ENCODE data around the gene DAO.
A peak's percentile ranks its signal among the peaks of the same experiment; 100 is the strongest.

Gene DAO

DNA sequence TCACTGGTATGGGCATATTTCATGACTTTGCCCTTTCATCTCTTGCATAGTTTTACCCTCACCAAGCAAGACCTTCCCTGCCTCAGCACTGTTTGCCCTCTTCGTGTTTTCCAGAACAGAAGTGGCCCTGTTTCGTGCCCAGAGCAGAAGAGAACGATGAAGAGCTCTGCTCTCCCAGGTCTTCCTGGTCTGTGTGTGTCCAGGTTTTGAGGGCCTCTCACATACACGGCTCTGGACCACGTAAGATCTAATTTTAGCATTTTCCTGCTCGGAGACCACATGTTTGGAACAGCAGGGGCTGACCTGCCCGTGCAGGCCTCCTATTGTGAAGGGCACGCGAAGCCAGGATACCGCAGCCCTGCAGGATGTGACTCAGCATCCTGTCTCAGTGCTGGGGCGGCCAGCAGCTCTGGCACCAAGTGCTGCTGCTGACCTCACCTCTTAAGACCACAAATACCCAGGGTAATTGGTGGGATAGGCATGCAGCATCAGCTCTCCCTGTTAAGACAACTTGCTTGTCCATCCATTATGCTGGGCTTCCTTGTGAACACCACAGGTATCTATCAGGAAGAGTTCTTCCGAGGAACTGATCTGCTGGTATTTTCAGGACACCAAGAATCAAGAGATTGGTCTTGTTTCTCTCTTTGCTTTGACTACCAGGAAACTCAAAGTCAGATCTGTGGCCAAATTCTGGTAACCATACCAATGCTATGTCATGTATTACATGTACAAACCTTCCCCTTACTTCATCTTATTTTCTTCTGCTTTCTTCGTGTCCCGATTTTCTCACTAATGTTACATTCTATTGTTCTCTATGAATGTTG is 41.5 kb upstream of the DAO start (continued):
- TF ChIP-seq, protein P1, sequence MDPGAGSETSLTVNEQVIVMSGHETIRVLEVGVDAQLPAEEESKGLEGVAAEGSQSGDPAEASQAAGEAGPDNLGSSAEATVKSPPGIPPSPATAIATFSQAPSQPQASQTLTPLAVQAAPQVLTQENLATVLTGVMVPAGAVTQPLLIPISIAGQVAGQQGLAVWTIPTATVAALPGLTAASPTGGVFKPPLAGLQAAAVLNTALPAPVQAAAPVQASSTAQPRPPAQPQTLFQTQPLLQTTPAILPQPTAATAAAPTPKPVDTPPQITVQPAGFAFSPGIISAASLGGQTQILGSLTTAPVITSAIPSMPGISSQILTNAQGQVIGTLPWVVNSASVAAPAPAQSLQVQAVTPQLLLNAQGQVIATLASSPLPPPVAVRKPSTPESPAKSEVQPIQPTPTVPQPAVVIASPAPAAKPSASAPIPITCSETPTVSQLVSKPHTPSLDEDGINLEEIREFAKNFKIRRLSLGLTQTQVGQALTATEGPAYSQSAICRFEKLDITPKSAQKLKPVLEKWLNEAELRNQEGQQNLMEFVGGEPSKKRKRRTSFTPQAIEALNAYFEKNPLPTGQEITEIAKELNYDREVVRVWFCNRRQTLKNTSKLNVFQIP (CRISPR knock-in tag; IDR thresholded peaks at IDR 0.05; ENCODE audit: borderline replicate concordance, low read depth) = 0 out of 2 replicates have a peak, but pooled peaks have one; percentile 22

DNA sequence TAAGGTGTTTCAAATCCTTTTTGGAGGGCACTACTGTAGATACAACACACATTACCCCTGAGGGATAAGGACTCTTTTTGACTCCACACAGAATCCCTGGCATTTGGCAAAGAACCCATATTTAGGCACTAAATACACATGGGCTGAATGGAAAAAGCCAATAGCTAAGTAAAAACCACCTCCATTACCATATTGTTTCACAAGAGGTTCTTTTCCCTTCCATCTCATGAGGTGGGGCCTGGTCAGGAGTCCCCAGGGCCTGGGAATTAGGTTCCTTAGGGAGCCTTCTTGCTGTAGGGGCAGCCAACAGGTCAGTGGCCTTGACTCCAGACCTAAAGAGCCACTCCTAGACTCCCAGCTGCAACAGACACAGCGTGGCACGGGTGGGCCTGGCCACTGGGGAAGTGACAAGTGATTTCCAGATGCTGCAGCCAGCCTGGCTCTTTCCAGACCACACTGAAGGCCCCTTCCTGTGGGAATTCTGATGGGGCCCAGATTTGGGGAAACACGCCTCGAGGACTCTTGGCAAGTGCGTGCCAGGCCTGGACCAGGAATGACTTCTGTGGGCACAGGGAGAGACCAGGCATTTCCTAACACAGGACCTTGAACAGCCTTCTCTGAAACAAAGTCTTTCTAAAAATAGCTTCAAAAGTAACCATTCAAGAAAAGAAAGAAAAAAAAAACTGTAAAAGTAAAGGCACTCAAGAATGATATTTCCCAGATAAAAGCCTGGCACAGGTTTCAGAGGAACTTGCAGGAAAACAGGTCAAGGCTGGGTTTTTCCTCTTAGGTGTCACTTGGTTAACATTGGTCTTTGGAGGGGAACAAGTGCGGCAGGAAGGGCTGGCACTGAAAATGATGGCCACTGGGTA is 40.6 kb upstream of the DAO start:
- no peak for TF ChIP-seq RARB (CRISPR knock-in tag; IDR thresholded peaks at IDR 0.05)
- TF ChIP-seq ZNF565 (CRISPR knock-in tag; conservative IDR thresholded peaks at IDR 0.05; ENCODE audit: low read depth) = no peak; the same call in 1 of the 2 replicates
- TF ChIP-seq, protein P2, sequence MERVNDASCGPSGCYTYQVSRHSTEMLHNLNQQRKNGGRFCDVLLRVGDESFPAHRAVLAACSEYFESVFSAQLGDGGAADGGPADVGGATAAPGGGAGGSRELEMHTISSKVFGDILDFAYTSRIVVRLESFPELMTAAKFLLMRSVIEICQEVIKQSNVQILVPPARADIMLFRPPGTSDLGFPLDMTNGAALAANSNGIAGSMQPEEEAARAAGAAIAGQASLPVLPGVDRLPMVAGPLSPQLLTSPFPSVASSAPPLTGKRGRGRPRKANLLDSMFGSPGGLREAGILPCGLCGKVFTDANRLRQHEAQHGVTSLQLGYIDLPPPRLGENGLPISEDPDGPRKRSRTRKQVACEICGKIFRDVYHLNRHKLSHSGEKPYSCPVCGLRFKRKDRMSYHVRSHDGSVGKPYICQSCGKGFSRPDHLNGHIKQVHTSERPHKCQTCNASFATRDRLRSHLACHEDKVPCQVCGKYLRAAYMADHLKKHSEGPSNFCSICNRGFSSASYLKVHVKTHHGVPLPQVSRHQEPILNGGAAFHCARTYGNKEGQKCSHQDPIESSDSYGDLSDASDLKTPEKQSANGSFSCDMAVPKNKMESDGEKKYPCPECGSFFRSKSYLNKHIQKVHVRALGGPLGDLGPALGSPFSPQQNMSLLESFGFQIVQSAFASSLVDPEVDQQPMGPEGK (CRISPR knock-in tag; IDR thresholded peaks at IDR 0.05; ENCODE audit: borderline replicate concordance) = no peak
- TF ChIP-seq, protein P3, sequence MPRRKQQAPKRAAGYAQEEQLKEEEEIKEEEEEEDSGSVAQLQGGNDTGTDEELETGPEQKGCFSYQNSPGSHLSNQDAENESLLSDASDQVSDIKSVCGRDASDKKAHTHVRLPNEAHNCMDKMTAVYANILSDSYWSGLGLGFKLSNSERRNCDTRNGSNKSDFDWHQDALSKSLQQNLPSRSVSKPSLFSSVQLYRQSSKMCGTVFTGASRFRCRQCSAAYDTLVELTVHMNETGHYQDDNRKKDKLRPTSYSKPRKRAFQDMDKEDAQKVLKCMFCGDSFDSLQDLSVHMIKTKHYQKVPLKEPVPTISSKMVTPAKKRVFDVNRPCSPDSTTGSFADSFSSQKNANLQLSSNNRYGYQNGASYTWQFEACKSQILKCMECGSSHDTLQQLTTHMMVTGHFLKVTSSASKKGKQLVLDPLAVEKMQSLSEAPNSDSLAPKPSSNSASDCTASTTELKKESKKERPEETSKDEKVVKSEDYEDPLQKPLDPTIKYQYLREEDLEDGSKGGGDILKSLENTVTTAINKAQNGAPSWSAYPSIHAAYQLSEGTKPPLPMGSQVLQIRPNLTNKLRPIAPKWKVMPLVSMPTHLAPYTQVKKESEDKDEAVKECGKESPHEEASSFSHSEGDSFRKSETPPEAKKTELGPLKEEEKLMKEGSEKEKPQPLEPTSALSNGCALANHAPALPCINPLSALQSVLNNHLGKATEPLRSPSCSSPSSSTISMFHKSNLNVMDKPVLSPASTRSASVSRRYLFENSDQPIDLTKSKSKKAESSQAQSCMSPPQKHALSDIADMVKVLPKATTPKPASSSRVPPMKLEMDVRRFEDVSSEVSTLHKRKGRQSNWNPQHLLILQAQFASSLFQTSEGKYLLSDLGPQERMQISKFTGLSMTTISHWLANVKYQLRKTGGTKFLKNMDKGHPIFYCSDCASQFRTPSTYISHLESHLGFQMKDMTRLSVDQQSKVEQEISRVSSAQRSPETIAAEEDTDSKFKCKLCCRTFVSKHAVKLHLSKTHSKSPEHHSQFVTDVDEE (CRISPR knock-in tag; IDR thresholded peaks at IDR 0.05) = peak; percentile 70; the same call in 1 of the 2 replicates
- TF ChIP-seq ZNF70 (CRISPR knock-in tag; IDR thresholded peaks at IDR 0.05) = no peak
- no peak for TF ChIP-seq ZC3H10 (CRISPR knock-in tag; IDR thresholded peaks at IDR 0.05)
- TF ChIP-seq CSDC2 (CRISPR knock-in tag; IDR thresholded peaks at IDR 0.05) = peak; percentile 69
- TF ChIP-seq, protein P4, sequence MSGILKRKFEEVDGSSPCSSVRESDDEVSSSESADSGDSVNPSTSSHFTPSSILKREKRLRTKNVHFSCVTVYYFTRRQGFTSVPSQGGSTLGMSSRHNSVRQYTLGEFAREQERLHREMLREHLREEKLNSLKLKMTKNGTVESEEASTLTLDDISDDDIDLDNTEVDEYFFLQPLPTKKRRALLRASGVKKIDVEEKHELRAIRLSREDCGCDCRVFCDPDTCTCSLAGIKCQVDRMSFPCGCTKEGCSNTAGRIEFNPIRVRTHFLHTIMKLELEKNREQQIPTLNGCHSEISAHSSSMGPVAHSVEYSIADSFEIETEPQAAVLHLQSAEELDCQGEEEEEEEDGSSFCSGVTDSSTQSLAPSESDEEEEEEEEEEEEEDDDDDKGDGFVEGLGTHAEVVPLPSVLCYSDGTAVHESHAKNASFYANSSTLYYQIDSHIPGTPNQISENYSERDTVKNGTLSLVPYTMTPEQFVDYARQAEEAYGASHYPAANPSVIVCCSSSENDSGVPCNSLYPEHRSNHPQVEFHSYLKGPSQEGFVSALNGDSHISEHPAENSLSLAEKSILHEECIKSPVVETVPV (CRISPR knock-in tag; IDR thresholded peaks at IDR 0.05) = no peak
- no peak for TF ChIP-seq PPARA (CRISPR knock-in tag; IDR thresholded peaks at IDR 0.05; ENCODE audit: borderline replicate concordance)
- TF ChIP-seq ISL1 (CRISPR knock-in tag; IDR thresholded peaks at IDR 0.05) = peak; percentile 5; the same call in 1 of the 2 replicates
- TF ChIP-seq BACH2 (CRISPR knock-in tag; IDR thresholded peaks at IDR 0.05; ENCODE audit: borderline replicate concordance) = no peak
- TF ChIP-seq ESRRG (CRISPR knock-in tag; IDR thresholded peaks at IDR 0.05) = no peak
- TF ChIP-seq TCF4 (CRISPR knock-in tag; IDR thresholded peaks at IDR 0.05; ENCODE audit: borderline replicate concordance) = peak; percentile 31; the same call in 1 of the 2 replicates
- TF ChIP-seq ZNF8 (CRISPR knock-in tag; IDR thresholded peaks at IDR 0.05) = no peak
- no peak for TF ChIP-seq ZFP30 (CRISPR knock-in tag; IDR thresholded peaks at IDR 0.05)
- no peak for TF ChIP-seq TOX (CRISPR knock-in tag; IDR thresholded peaks at IDR 0.05; ENCODE audit: borderline replicate concordance)
- peak; percentile 23; the same call in 1 of the 2 replicates for TF ChIP-seq GLIS3 (CRISPR knock-in tag; IDR thresholded peaks at IDR 0.05)
- TF ChIP-seq SNAI2 (CRISPR knock-in tag; IDR thresholded peaks at IDR 0.05) = peak; percentile 11; the same call in 1 of the 2 replicates
- no peak for TF ChIP-seq ARNTL (CRISPR knock-in tag; IDR thresholded peaks at IDR 0.05; ENCODE audit: borderline replicate concordance, low read depth)
- TF ChIP-seq ZFP3 (CRISPR knock-in tag; IDR thresholded peaks at IDR 0.05) = peak; percentile 28; the same call in 1 of the 2 replicates
- TF ChIP-seq, protein P1 (CRISPR knock-in tag; IDR thresholded peaks at IDR 0.05; ENCODE audit: borderline replicate concordance, low read depth) = no peak
- TF ChIP-seq, protein P5, sequence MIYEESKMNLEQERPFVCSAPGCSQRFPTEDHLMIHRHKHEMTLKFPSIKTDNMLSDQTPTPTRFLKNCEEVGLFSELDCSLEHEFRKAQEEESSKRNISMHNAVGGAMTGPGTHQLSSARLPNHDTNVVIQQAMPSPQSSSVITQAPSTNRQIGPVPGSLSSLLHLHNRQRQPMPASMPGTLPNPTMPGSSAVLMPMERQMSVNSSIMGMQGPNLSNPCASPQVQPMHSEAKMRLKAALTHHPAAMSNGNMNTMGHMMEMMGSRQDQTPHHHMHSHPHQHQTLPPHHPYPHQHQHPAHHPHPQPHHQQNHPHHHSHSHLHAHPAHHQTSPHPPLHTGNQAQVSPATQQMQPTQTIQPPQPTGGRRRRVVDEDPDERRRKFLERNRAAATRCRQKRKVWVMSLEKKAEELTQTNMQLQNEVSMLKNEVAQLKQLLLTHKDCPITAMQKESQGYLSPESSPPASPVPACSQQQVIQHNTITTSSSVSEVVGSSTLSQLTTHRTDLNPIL (CRISPR knock-in tag; IDR thresholded peaks at IDR 0.05; ENCODE audit: low read depth) = no peak
- 0 out of 2 replicates have a peak, but pooled peaks have one; percentile 41 for TF ChIP-seq OSR1 (CRISPR knock-in tag; IDR thresholded peaks at IDR 0.05)
- ATAC-seq = peak; percentile 8; the same call in 2 of the 3 replicates

Measured in SK-N-SH treated with all-trans-retinoic acid at 6 μM for 48 hours (cell line).